Epidermal melanocyte (primary cell): ENCODE measurements around the gene TMEM132E.

Source experiments
- DNase-seq: peaks from one replicate; pipeline ENCODE4 v3.0.0; 2011; ENCODE audit warnings: low spot score; ENCODE audit not compliant: insufficient read length

TMEM132E gene

GRCh38 chr17:34596920-34597319 lies 17.5 kb downstream of the TMEM132E start:
- no peak for DNase-seq

GRCh38 chr17:34598161-34598776 lies 18.9 kb downstream of the TMEM132E start:
- DNase-seq: no peak

GRCh38 chr17:34601416-34601815 lies 22.0 kb downstream of the TMEM132E start:
- no peak for DNase-seq

- no peak for DNase-seq
Observed at GRCh38 chr17:34603974-34604373, 24.6 kb downstream of the TMEM132E start.

DNA sequence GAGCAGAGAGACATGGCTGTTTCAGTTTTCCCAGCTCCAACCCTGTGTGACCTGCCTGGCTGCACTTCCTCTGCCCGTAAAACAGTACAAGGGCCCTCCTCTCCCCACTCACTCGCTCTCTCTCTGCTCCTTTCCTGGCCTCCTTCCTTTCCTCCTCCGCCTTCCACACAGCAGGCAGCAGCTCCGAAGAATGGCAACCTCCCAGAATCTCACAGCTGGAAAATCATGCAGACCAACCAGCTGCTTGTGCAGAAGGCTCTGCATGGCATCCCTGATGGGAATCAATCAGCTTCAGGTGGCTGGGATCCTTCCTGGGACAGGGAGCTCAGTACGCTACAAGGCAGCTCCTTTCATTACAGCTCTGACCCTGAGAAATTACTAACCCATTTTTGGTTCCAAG lies 27.4 kb downstream of the TMEM132E start:
- no peak for DNase-seq

GRCh38 chr17:34607917-34608316 lies 28.5 kb downstream of the TMEM132E start:
- DNase-seq: no peak

- DNase-seq: no peak
Observed at GRCh38 chr17:34609210-34609609, 29.8 kb downstream of the TMEM132E start.

GRCh38 chr17:34610039-34610438 lies 30.7 kb downstream of the TMEM132E start:
- DNase-seq: no peak

GRCh38 chr17:34610506-34610905 lies 31.1 kb downstream of the TMEM132E start:
- no peak for DNase-seq

DNA sequence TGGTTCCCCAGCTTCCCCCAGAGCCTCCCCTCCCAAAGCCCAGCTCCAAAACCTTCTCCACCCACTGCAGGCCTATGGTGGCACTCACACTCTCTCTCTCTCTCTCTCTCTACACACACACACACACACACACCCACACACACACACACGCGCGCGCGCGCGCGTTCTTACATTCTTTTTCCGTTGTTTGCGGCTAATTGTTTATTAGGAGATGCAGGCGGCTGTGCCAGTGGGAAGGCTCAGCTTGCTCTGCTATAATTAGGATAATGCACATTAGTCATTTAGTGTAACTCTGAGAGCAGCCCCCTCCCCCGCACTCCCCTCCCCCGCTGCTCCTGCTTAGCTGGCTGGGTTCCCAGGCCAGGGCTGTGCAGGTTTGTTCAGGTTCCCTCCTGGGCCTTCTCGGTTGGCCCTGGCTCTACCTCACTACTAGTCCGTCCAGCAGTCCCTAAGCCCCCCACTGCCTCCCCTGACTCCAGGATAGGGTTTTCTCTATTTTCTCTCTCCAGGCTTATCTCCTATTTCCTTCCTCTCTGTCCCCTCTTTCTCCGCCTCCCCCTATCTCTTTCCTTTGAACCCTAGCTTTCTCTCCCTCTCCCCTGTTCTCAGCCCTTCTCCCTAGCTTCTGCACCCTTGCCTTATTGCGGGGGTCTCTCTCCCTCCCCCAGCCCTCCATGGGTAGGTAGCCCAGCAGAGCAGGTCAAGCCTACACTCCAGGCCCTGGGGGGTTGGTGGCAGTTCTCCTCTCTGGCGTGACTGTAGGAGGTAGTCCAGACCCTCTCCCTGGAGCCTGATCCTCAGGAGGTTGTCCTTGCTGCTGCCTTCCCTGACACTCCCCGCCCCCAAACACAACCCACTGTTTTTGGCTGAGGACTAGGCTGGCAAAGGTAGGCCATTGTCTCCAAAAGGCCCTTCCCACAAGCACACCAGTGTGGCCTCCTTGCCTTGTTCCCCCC lies 34.0 kb downstream of the TMEM132E start:
- no peak for DNase-seq

GRCh38 chr17:34614698-34615097 lies 35.3 kb downstream of the TMEM132E start:
- no peak for DNase-seq

GRCh38 chr17:34615326-34615725 lies 35.9 kb downstream of the TMEM132E start:
- DNase-seq: no peak

DNA sequence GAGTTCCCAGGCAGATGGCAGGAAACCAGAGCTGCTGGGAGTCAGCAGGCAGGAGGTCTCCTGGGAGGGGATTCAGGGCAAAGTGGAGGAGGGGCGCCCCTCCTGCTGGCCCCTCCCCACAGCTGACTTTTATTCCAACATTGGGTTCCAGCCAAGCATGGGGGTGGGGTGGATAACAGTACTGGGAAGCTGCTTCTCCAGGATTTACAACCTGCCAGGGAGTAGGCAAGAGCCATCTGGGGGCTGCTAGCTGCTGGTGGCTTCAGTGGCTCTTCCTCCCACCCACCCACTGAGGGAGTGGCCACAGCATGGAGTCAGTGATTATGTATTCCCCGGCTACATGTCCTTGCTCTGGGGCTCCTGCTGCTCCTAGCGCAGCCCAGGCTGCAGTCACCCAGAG lies 36.8 kb downstream of the TMEM132E start:
- DNase-seq: no peak

- DNase-seq: no peak
Observed at GRCh38 chr17:34617398-34617797, 38.0 kb downstream of the TMEM132E start.

- no peak for DNase-seq
Observed at GRCh38 chr17:34619687-34620217, 40.4 kb downstream of the TMEM132E start.

GRCh38 chr17:34620458-34620857 lies 41.1 kb downstream of the TMEM132E start:
- DNase-seq: no peak

DNA sequence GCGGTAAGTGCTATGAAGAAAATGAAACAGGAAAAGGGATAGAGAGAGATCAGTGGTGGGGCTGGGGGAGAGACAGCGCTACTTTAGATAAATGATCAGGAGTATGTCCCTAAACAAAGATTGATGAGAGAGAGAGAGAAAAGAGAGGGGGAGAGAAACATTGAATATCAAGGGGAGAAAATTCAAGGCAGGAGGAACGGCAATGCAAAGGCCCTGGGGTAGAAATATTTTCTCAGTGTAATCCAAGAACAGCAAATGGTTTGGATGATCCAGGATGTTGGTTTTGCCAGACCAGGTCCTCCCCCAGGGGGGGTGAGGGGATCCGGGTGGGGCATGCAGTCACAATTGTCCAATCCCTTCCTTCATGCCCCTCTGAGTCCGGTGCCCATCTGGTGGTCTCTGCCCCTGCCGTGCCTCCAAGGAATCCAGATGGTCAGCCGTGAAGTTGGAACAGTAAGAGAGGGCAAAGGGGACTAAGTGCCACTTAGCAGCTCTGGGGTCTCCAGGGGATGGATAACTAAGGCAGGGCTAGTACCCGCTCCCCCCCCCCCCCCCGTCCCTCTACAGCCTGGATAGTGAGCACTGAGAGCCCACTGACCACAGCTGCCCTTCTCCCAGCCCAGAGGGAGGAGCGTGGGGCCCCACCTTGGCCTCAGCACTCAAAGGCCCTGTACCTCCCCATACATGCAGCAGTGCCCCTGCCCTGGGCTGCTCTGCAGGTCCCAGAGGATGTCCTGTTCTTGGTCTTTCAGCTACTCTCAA lies 43.7 kb downstream of the TMEM132E start:
- no peak for DNase-seq

- DNase-seq: no peak
Observed at GRCh38 chr17:34623856-34624766, 44.7 kb downstream of the TMEM132E start.

DNA sequence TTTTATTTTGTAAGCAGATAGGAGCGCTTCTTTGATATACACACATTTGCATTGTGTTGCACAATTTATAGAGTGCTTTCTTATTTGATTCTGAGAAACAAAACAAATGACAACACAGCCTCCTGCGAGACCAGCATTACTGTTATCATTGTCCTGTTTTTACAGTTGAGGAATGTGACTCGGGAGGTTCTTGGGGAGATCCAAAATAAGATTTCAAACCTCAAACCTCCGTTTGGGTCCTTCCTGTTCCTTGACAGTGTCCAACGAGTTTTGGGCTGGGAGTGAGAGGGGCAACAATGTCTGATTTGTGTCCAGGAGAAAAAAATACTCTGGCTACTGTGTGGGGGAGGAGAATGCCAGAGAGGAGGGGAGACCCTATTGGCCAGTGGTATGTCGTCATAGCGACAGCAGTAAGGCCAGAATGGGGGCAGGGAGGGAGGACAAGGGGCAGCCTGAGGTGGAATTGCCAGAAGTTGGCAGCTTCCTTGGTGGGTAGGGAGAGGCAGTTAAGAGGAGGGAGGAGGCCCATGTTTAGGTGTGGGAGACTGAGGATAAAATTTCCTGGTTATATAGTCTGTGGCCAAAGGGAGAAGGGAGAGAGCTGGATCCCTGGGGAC lies 45.5 kb downstream of the TMEM132E start:
- no peak for DNase-seq

- DNase-seq: no peak
Observed at GRCh38 chr17:34626121-34626681, 46.8 kb downstream of the TMEM132E start.
